GM12878 (cell line): ENCODE data around the gene INPP5D. TPM values are rescaled to one million over a fixed set of nuclear protein-coding genes. Genes with fewer than 3 reads are reported as not detected.

Source experiments
- ATAC-seq: fragments of 200-7000 bp; cut with Tn5 transposase; 3 replicates; pipeline ENCODE4 v1.9.1; 2020; ENCODE audit warnings: mild to moderate bottlenecking, moderate library complexity
- BruUV-seq: library from RNA; stranded (reverse); fragments of 400-500 nt; replicated peaks from 2 replicates; lab custom pipeline; 2021; lab: Mats Ljungman, UMichigan
- CTCF ChIA-PET: fragments of 300-600 bp; sonication (Branson Sonifier 250); formaldehyde crosslinking; extraction: SDS; loops from one replicate; lab custom pipeline; 2021; ENCODE audit warnings: inconsistent platforms; lab: Yijun Ruan, JAX
- POLR2A ChIA-PET: fragments of 350-600 bp; formaldehyde crosslinking; extraction: SDS; loops from one replicate; lab custom pipeline; 2021; ENCODE audit warnings: inconsistent platforms; lab: Charles Lee
- RAD21 ChIA-PET: fragments of 300-600 bp; sonication (Branson Sonifier 250); formaldehyde crosslinking; loops from one replicate; lab custom pipeline; 2023; ENCODE audit warnings: antibody characterized with exemption; ENCODE audit not compliant: unreplicated experiment; lab: Charles Lee
- SMC1A ChIA-PET: fragments of 300-600 bp; sonication (Branson Sonifier 250); formaldehyde crosslinking; loops from one replicate; lab custom pipeline; 2023; ENCODE audit not compliant: unreplicated experiment, uncharacterized antibody; lab: Charles Lee
- DNase-seq: peaks from one replicate; pipeline ENCODE4 v3.0.0-alpha.2; 2011; ENCODE audit warnings: low read depth, low spot score
- FAIRE-seq: peaks from 3 replicates; lab custom pipeline; 2011; peaks lifted over from hg19 to GRCh38; lab: Jason Lieb, UNC
- H2AFZ ChIP-seq: 2 replicates; pipeline ENCODE4 v1.6.0; 2011; ENCODE audit warnings: low read depth, low read length, control low read depth; ENCODE audit not compliant: control insufficient read depth
- H3K27ac ChIP-seq: 2 replicates; pipeline ENCODE4 v1.5.1; 2011; ENCODE audit warnings: control low read depth; ENCODE audit not compliant: control insufficient read depth, insufficient read depth
- H3K27me3 ChIP-seq, 2 experiments: replicated peaks in 1 of 2; 2 replicates each; pipeline versions ENCODE4 v1.6.0 to v1.6.1; 2011; ENCODE audit warnings: low read length in 1 of 2; ENCODE audit not compliant: control insufficient read depth in 2 of 2, insufficient read depth in 2 of 2
- H3K36me3 ChIP-seq, 2 experiments: 2 replicates each; pipeline ENCODE4 v1.5.1; 2011; ENCODE audit warnings: low read length in 1 of 2; ENCODE audit not compliant: control insufficient read depth in 2 of 2, insufficient read depth in 2 of 2
- H3K4me1 ChIP-seq: 2 replicates; pipeline ENCODE4 v1.6.1; 2011; ENCODE audit warnings: mild to moderate bottlenecking, low read length, moderate library complexity, mixed read lengths; ENCODE audit not compliant: control insufficient read depth, insufficient read depth
- H3K4me2 ChIP-seq: 2 replicates; pipeline ENCODE4 v1.6.0; 2011; ENCODE audit warnings: control low read depth; ENCODE audit not compliant: control insufficient read depth, insufficient read depth
- H3K4me3 ChIP-seq: fragments of 200-600 bp; sonication (generic); 2 replicates; pipeline ENCODE4 v1.5.1; 2016
- H3K79me2 ChIP-seq: 2 replicates; pipeline ENCODE4 v1.6.0; 2011; ENCODE audit warnings: low read length; ENCODE audit not compliant: control insufficient read depth, insufficient read depth
- H3K9ac ChIP-seq: 2 replicates; pipeline ENCODE4 v1.8.0; 2011; ENCODE audit warnings: low read length, control low read depth, mixed read lengths; ENCODE audit not compliant: control insufficient read depth, insufficient read depth
- H3K9me3 ChIP-seq: replicated peaks from 3 replicates; pipeline ENCODE4 v1.5.1; 2011; ENCODE audit warnings: mild to moderate bottlenecking, low read length; ENCODE audit not compliant: control insufficient read depth, insufficient read depth
- H4K20me1 ChIP-seq: 2 replicates; pipeline ENCODE4 v1.6.0; 2011; ENCODE audit not compliant: control insufficient read depth, insufficient read depth
- BMI1 ChIP-seq: fragments of 450-650 bp; IDR thresholded peaks from 2 replicates; pipeline ENCODE4 v1.6.1; 2016; ENCODE audit warnings: mild to moderate bottlenecking, moderate library complexity, borderline replicate concordance
- HDAC6 ChIP-seq: fragments of 200-600 bp; sonication (generic); IDR thresholded peaks from one replicate; pipeline ENCODE4 v1.8.0; 2017; ENCODE audit warnings: antibody characterized with exemption; ENCODE audit not compliant: unreplicated experiment
- KAT2A ChIP-seq: conservative IDR thresholded peaks from 2 replicates; pipeline ENCODE4 v1.6.1; 2011; ENCODE audit warnings: low read depth, low read length; ENCODE audit not compliant: control insufficient read depth
- LARP7 ChIP-seq: fragments of 450-650 bp; IDR thresholded peaks from 2 replicates; pipeline ENCODE4 v1.6.1; 2017; ENCODE audit warnings: mild to moderate bottlenecking
- PAX5 ChIP-seq: IDR thresholded peaks from 2 replicates; pipeline ENCODE4 v1.6.1; 2011; ENCODE audit warnings: low read depth, low read length, borderline replicate concordance
- TBL1XR1 ChIP-seq: IDR thresholded peaks from 2 replicates; pipeline ENCODE4 v1.6.1; 2012; ENCODE audit warnings: low read depth, low read length, improper control_type of control experiment
- TCF12 ChIP-seq: IDR thresholded peaks from 2 replicates; pipeline ENCODE4 v1.6.1; 2011; ENCODE audit warnings: low read depth, mild to moderate bottlenecking, low read length
- WGBS: methylation state at CpG from one replicate; pipeline ENCODE4 v1.1.6; 2016; ENCODE audit warnings: low lambda C conversion rate; ENCODE audit not compliant: insufficient replicate concordance, insufficient coverage; ENCODE audit errors: missing lambda C conversion rate; 5-methylcytosine and 5-hydroxymethylcytosine counted together
- in situ Hi-C: fragments of 300-500 bp; cut with MboI; formaldehyde crosslinking; loops from 9 replicates; pipeline ENCODE4 v1.14.3; 2018; ENCODE audit warnings: mixed read lengths
- intact Hi-C: fragments of 100-400 bp; cut with micrococcal nuclease; formaldehyde crosslinking; loops from one replicate; pipeline ENCODE4 v1.14.2; 2022; ENCODE audit not compliant: unreplicated experiment
- polyA plus RNA-seq, 11 experiments: library from polyadenylated mRNA; depleted of rRNA in 4 of 11; unstranded in 6 of 11; stranded (reverse) in 5 of 11; fragments of >200 nt; fragmentation: Nextera tagmentation in 4 of 11; fragmentation: Illumina TruSeq in 1 of 11; extraction: Ambion mirVana in 4 of 11; extraction: Trizol in 1 of 11; gene quantifications; 1 replicate in 1 of 11; 2 replicates in 10 of 11; pipeline versions ENCODE4 v1.2.1 to v1.2.3, GENCODE V29; 2011 to 2016; ENCODE audit warnings: inconsistent platforms in 2 of 11, missing spikeins in 2 of 11, low read depth in 1 of 11
- total RNA-seq, 4 experiments: library from RNA; depleted of rRNA in 3 of 4; stranded (reverse); fragments of >200 nt in 3 of 4; fragmentation: Illumina TruSeq in 1 of 4; extraction: Trizol in 1 of 4; gene quantifications; 2 replicates each; pipeline versions ENCODE4 v1.2.1 to v1.2.3, GENCODE V29; 2013 to 2021
- TF ChIP-seq, protein P1 (sequence below): fragments of 450-650 bp; IDR thresholded peaks from 2 replicates; pipeline ENCODE4 v1.6.1; 2018; ENCODE audit warnings: borderline replicate concordance, mild to moderate bottlenecking; ENCODE audit not compliant: partially characterized antibody
- TF ChIP-seq, protein P2 (sequence below): fragments of 450-650 bp; IDR thresholded peaks from 2 replicates; pipeline ENCODE4 v1.6.1; 2017; ENCODE audit warnings: mild to moderate bottlenecking, moderate library complexity
- TF ChIP-seq, protein P3 (sequence below): IDR thresholded peaks from 2 replicates; pipeline ENCODE4 v1.6.1; 2011; ENCODE audit warnings: low read depth, mild to moderate bottlenecking, low read length, moderate library complexity, borderline replicate concordance; ENCODE audit errors: extremely low read depth
- TF ChIP-seq, protein P4 (sequence below): fragments of 450-650 bp; IDR thresholded peaks from 2 replicates; pipeline ENCODE4 v1.6.1; 2016; ENCODE audit warnings: mild to moderate bottlenecking

The INPP5D gene
- total and polyA plus RNA-seq, 10 of the 15 experiments (the other 5 are each of a cell fraction or from before 2014, with no cell fraction given) = 11.8 to 139 (median 88.8) TPM

DNA sequence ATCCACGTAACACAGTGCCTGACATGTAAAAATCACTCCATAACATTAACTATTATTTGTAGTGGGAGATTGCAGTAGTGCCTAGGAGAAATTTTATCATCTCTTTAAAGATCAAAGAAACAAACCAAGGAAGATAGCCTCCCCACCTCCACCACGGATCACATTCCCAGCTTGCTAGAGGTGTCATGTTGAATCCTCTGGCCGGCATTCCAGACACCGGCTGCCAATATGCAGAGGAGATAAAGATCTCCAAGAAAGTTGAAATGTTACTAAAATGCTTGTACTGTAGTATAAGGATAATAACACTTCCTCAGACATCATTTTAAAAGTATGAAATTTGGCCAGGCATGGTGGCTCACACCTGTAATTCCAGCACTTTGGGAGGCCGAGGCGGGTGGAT is 185.3 kb downstream of the INPP5D start (continued):
- TF ChIP-seq, protein P1, sequence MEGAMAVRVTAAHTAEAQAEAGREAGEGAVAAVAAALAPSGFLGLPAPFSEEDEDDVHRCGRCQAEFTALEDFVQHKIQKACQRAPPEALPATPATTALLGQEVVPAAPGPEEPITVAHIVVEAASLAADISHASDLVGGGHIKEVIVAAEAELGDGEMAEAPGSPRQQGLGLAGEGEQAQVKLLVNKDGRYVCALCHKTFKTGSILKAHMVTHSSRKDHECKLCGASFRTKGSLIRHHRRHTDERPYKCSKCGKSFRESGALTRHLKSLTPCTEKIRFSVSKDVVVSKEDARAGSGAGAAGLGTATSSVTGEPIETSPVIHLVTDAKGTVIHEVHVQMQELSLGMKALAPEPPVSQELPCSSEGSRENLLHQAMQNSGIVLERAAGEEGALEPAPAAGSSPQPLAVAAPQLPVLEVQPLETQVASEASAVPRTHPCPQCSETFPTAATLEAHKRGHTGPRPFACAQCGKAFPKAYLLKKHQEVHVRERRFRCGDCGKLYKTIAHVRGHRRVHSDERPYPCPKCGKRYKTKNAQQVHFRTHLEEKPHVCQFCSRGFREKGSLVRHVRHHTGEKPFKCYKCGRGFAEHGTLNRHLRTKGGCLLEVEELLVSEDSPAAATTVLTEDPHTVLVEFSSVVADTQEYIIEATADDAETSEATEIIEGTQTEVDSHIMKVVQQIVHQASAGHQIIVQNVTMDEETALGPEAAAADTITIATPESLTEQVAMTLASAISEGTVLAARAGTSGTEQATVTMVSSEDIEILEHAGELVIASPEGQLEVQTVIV = no peak
- no peak for TF ChIP-seq LARP7

DNA sequence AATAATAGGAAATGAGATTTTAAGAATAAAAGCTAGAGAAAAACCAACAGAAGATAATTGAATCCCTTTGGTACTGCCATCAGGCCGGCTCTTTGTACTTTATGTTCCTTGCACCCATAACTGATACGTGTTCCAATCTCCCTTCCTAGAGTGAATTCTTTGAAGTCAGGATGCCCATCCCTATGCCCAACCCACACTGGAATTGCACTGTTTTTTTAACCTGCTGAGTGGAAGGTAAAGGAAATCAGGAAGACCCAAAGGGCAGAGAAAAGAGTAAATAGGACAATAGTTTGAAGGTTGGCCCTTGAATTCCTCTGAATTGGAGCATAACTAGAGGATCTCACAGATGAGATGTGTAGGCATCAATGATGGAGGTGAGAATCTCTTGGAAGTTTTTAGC is 187.0 kb downstream of the INPP5D start:
- CTCF ChIA-PET = interaction anchor here (1.2 kb wide), 1 partner anchor 474 kb away, joined by 3 read pairs; no protein-coding TSS in a partner anchor
- Histone ChIP-seq H4K20me1 (no peaks in the 10 kb centered on the region), H3K36me3 (no peaks in the 10 kb centered on the region), H2AFZ (peak overlapping the region; percentile 46), H3K9me3 (no peaks in the 10 kb centered on the region), H3K79me2 (peaks cover 7% of the 10 kb centered on the region), H3K4me1 (peaks cover 8% of the 10 kb centered on the region), H3K9ac (no peak overlapping the region), H3K4me3 (no peak overlapping the region), H3K27me3 (no peaks in the 10 kb centered on the region), H3K27ac (no peak overlapping the region), H3K4me2 (no peak overlapping the region)
- DNase-seq = no peak
- no peak for ATAC-seq
- POLR2A ChIA-PET = interaction anchor here (0.6 kb wide), 2 partner anchors 61 to 294 kb away, joined by 3 read pairs; no protein-coding TSS in a partner anchor
- 97% methylated on average over 2 of the region's 2 CpGs for WGBS
- SMC1A ChIA-PET = interaction anchor here (0.7 to 1.4 kb wide), 3 partner anchors 20 to 474 kb away, joined by 3 to 6 read pairs (median 3); no protein-coding TSS in a partner anchor
- no peak for FAIRE-seq
- RAD21 ChIA-PET = no interaction called here
- intact Hi-C loops = no loop called here
- no TSS peak for BruUV-seq
- in situ Hi-C loops = no loop called here
- TF ChIP-seq, protein P2, sequence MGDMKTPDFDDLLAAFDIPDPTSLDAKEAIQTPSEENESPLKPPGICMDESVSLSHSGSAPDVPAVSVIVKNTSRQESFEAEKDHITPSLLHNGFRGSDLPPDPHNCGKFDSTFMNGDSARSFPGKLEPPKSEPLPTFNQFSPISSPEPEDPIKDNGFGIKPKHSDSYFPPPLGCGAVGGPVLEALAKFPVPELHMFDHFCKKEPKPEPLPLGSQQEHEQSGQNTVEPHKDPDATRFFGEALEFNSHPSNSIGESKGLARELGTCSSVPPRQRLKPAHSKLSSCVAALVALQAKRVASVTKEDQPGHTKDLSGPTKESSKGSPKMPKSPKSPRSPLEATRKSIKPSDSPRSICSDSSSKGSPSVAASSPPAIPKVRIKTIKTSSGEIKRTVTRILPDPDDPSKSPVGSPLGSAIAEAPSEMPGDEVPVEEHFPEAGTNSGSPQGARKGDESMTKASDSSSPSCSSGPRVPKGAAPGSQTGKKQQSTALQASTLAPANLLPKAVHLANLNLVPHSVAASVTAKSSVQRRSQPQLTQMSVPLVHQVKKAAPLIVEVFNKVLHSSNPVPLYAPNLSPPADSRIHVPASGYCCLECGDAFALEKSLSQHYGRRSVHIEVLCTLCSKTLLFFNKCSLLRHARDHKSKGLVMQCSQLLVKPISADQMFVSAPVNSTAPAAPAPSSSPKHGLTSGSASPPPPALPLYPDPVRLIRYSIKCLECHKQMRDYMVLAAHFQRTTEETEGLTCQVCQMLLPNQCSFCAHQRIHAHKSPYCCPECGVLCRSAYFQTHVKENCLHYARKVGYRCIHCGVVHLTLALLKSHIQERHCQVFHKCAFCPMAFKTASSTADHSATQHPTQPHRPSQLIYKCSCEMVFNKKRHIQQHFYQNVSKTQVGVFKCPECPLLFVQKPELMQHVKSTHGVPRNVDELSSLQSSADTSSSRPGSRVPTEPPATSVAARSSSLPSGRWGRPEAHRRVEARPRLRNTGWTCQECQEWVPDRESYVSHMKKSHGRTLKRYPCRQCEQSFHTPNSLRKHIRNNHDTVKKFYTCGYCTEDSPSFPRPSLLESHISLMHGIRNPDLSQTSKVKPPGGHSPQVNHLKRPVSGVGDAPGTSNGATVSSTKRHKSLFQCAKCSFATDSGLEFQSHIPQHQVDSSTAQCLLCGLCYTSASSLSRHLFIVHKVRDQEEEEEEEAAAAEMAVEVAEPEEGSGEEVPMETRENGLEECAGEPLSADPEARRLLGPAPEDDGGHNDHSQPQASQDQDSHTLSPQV = no peak
- TF ChIP-seq, protein P3, sequence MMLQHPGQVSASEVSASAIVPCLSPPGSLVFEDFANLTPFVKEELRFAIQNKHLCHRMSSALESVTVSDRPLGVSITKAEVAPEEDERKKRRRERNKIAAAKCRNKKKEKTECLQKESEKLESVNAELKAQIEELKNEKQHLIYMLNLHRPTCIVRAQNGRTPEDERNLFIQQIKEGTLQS = no peak
- TF ChIP-seq, protein P4, sequence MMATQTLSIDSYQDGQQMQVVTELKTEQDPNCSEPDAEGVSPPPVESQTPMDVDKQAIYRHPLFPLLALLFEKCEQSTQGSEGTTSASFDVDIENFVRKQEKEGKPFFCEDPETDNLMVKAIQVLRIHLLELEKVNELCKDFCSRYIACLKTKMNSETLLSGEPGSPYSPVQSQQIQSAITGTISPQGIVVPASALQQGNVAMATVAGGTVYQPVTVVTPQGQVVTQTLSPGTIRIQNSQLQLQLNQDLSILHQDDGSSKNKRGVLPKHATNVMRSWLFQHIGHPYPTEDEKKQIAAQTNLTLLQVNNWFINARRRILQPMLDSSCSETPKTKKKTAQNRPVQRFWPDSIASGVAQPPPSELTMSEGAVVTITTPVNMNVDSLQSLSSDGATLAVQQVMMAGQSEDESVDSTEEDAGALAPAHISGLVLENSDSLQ = no peak
- TF ChIP-seq TBL1XR1 = no peak
- TF ChIP-seq KAT2A = no peak
- no peak for TF ChIP-seq PAX5
- no peak for TF ChIP-seq TCF12
- no peak for TF ChIP-seq HDAC6
- no peak for TF ChIP-seq BMI1
